GM19351 (cell line): ENCODE results near the gene NEDD9.

Experiments used
- ATAC-seq: cut with Tn5 transposase; IDR thresholded peaks from one replicate; pipeline ENCODE4 v1.9.1; 2021; ENCODE audit warnings: mild to moderate bottlenecking, moderate library complexity; ENCODE audit not compliant: unreplicated experiment

The NEDD9 gene

GRCh38 chr6:11219400-11219834 lies 13.1 kb downstream of the NEDD9 start:
- ATAC-seq, result no peak

- no peak for ATAC-seq
Observed at GRCh38 chr6:11218538-11219399, 13.7 kb downstream of the NEDD9 start.

GRCh38 chr6:11218102-11218442 lies 14.4 kb downstream of the NEDD9 start:
- ATAC-seq, result no peak

GRCh38 chr6:11217360-11218101 lies 14.9 kb downstream of the NEDD9 start:
- no peak for ATAC-seq

GRCh38 chr6:11215773-11216172 lies 16.7 kb downstream of the NEDD9 start:
- ATAC-seq, result no peak

- ATAC-seq, result no peak
Observed at GRCh38 chr6:11214901-11215300, 17.6 kb downstream of the NEDD9 start.

GRCh38 chr6:11214084-11214833 lies 18.2 kb downstream of the NEDD9 start:
- no peak for ATAC-seq

- ATAC-seq, result no peak
Observed at GRCh38 chr6:11213422-11214021, 18.9 kb downstream of the NEDD9 start.

- ATAC-seq, result no peak
Observed at GRCh38 chr6:11212664-11213063, 19.8 kb downstream of the NEDD9 start.

- no peak for ATAC-seq
Observed at GRCh38 chr6:11211254-11211653, 21.2 kb downstream of the NEDD9 start.

GRCh38 chr6:11210386-11211138 lies 21.9 kb downstream of the NEDD9 start:
- ATAC-seq, result no peak

GRCh38 chr6:11209906-11210305 lies 22.6 kb downstream of the NEDD9 start:
- ATAC-seq, result no peak

- ATAC-seq, result no peak
Observed at GRCh38 chr6:11209369-11209768, 23.1 kb downstream of the NEDD9 start.

- ATAC-seq, result no peak
Observed at GRCh38 chr6:11208854-11209253, 23.6 kb downstream of the NEDD9 start.

GRCh38 chr6:11208267-11208666 lies 24.2 kb downstream of the NEDD9 start:
- no peak for ATAC-seq

- no peak for ATAC-seq
Observed at GRCh38 chr6:11207199-11207968, 25.1 kb downstream of the NEDD9 start.

- no peak for ATAC-seq
Observed at GRCh38 chr6:11206576-11206975, 25.9 kb downstream of the NEDD9 start.

- no peak for ATAC-seq
Observed at GRCh38 chr6:11204794-11205366, 27.6 kb downstream of the NEDD9 start.

- no peak for ATAC-seq
Observed at GRCh38 chr6:11204005-11204399, 28.5 kb downstream of the NEDD9 start.
